K562 (cell line): ENCODE measurements around the gene OXNAD1. TPM values are rescaled to one million over a fixed set of nuclear protein-coding genes. Genes with fewer than 3 reads are reported as not detected.

ENCODE experiments used
- ELF4 ChIP-seq: fragments of 450-650 bp; formaldehyde crosslinking; IDR thresholded peaks from 2 replicates; pipeline ENCODE4 v1.4.0; 2022; ENCODE audit warnings: missing genetic modification characterization
- FOSL1 ChIP-seq: fragments of 200-800 bp; sonication (Bioruptor generic); conservative IDR thresholded peaks from 2 replicates; pipeline ENCODE4 v1.6.1; 2016; ENCODE audit warnings: missing genetic modification characterization, missing compliant biosample characterization
- GATA2 ChIP-seq: sonication (generic); formaldehyde crosslinking; IDR thresholded peaks from 2 replicates; pipeline ENCODE4 v1.4.0; 2020; ENCODE audit warnings: mild to moderate bottlenecking, missing genetic modification reagents
- POLR2AphosphoS5 ChIP-seq: IDR thresholded peaks from 2 replicates; pipeline ENCODE4 v1.6.1; 2011; ENCODE audit warnings: mild to moderate bottlenecking, low read depth, low read length, moderate library complexity; ENCODE audit not compliant: control insufficient read depth, insufficient read depth
- RNF2 ChIP-seq: sonication (generic); IDR thresholded peaks from 2 replicates; pipeline ENCODE4 v1.6.1; 2016
- SMAD1 ChIP-seq: fragments of 150-350 bp; IDR thresholded peaks from 2 replicates; pipeline ENCODE4 v1.6.1; 2014; ENCODE audit warnings: low read length, low read depth; ENCODE audit not compliant: partially characterized antibody
- SREBF1 ChIP-seq: fragments of 150-350 bp; IDR thresholded peaks from 2 replicates; pipeline ENCODE4 v1.6.1; 2014; ENCODE audit warnings: antibody characterized with exemption, low read depth, low read length, borderline replicate concordance
- ZBED1 ChIP-seq: IDR thresholded peaks from 2 replicates; pipeline ENCODE4 v1.6.1; 2014
- ZEB2 ChIP-seq: fragments of 450-650 bp; IDR thresholded peaks from 2 replicates; pipeline ENCODE4 v1.6.1; 2016
- polyA plus RNA-seq, 8 experiments: library from polyadenylated mRNA; depleted of rRNA in 4 of 8; stranded (reverse) in 5 of 8; unstranded in 3 of 8; fragments of >200 nt; fragmentation: Nextera tagmentation in 2 of 8; fragmentation: Illumina TruSeq in 1 of 8; extraction: Ambion mirVana in 2 of 8; extraction: Trizol in 1 of 8; gene quantifications; 2 replicates each; pipeline versions ENCODE4 v1.2.1 to v1.2.3, GENCODE V29; 2011 to 2014; ENCODE audit warnings: inconsistent platforms in 1 of 8, missing spikeins in 1 of 8
- total RNA-seq, 7 experiments: library from RNA; depleted of rRNA in 6 of 7; stranded (reverse); fragments of >200 nt in 6 of 7; fragmentation: Illumina TruSeq in 2 of 7; extraction: Trizol in 2 of 7; gene quantifications; 2 replicates each; pipeline versions ENCODE4 v1.2.1 to v1.2.3, GENCODE V29; 2011 to 2021; ENCODE audit warnings: low replicate concordance in 1 of 7
- TF ChIP-seq, protein P1 (sequence below): sonication (generic); formaldehyde crosslinking; IDR thresholded peaks from 2 replicates; pipeline ENCODE4 v1.8.0; 2022; ENCODE audit warnings: missing genetic modification reagents, mild to moderate bottlenecking, borderline replicate concordance
- TF ChIP-seq, protein P2 (sequence below): sonication (generic); formaldehyde crosslinking; IDR thresholded peaks from 2 replicates; pipeline ENCODE4 v1.8.0; 2022; ENCODE audit warnings: mild to moderate bottlenecking, low read depth, missing genetic modification reagents
- TF ChIP-seq, protein P3 (sequence below), 3 experiments: fragments of 200-800 bp in 1 of 3; fragments of 250-450 bp in 1 of 3; fragments of 450-650 bp in 1 of 3; sonication (Bioruptor Pico) in 1 of 3; sonication (Bioruptor generic) in 1 of 3; formaldehyde crosslinking in 1 of 3; IDR thresholded peaks; 2 replicates each; pipeline versions ENCODE4 v1.6.1 to v1.8.0; 2016 to 2022; ENCODE audit warnings: mild to moderate bottlenecking in 2 of 3, missing genetic modification characterization in 2 of 3, missing compliant biosample characterization in 1 of 3, moderate library complexity in 1 of 3
- TF ChIP-seq, protein P4 (sequence below): fragments of 450-650 bp; IDR thresholded peaks from 2 replicates; pipeline ENCODE4 v1.6.1; 2016; ENCODE audit warnings: antibody characterized with exemption
- TF ChIP-seq, protein P5 (sequence below): fragments of 450-650 bp; formaldehyde crosslinking; conservative IDR thresholded peaks from 2 replicates; pipeline ENCODE4 v1.4.0; 2022; ENCODE audit warnings: mild to moderate bottlenecking, missing genetic modification characterization

OXNAD1 gene
- total and polyA plus RNA-seq, 9 of the 15 experiments (the other 6 are each of a cell fraction or from before 2014, with no cell fraction given) = 12.8 to 44.4 (median 41.1) TPM

DNA sequence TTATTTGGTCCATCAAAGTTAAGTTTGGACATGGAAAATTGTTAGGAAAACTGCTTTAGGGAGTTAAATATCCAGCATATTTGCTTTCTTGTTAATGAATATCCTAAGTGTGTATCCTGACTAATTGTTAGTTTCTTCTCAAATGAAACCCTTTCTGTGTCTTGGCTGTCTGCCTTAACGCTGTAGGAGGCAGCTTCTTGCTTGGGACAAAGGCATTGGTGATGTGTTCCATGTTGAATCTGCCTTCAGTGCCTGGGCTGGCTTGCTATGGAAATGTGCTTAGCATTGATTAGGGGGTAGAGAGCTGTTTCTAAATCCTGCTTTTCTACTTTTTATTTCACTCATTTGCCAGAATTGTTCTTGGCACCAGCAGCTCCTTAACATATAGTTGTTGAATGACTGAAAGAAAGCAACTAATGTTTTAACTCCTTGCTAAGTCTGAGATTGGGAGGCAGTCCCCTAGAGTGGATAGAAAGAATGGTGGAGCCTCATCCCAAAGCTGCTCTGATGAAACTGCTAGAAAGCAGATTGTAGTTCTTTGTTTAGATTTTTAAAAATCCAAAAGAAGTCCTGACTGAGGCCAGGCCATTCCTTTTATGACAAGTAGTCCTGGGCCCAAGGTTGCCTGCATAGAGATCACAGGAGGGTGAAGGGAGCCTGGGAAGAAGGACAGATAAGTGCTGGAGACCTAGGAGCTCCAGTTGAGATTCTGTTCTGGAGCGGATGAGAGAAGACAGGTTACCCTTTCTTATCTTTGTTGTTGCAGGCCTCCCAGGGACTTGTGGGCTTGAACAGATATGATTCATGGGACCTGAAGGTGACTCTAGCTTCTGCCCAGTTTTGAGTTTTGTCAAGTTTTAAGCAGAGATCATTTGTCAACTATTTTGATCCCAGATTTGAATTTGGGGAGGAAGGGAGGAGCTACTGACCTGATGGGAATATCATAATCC is 39.3 kb downstream of the OXNAD1 start (continued):
- TF ChIP-seq, protein P1, sequence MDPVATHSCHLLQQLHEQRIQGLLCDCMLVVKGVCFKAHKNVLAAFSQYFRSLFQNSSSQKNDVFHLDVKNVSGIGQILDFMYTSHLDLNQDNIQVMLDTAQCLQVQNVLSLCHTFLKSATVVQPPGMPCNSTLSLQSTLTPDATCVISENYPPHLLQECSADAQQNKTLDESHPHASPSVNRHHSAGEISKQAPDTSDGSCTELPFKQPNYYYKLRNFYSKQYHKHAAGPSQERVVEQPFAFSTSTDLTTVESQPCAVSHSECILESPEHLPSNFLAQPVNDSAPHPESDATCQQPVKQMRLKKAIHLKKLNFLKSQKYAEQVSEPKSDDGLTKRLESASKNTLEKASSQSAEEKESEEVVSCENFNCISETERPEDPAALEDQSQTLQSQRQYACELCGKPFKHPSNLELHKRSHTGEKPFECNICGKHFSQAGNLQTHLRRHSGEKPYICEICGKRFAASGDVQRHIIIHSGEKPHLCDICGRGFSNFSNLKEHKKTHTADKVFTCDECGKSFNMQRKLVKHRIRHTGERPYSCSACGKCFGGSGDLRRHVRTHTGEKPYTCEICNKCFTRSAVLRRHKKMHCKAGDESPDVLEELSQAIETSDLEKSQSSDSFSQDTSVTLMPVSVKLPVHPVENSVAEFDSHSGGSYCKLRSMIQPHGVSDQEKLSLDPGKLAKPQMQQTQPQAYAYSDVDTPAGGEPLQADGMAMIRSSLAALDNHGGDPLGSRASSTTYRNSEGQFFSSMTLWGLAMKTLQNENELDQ (CRISPR knock-in tag) = no peak
- TF ChIP-seq POLR2AphosphoS5 (peak; percentile 99), ELF4 (CRISPR knock-in tag) (no peak), SMAD1 (peak; percentile 63), ZBED1 (peak; percentile 73; the same call in 1 of the 2 replicates), FOSL1 (peak; percentile 94), ZEB2 (peak; percentile 95), SREBF1 (no peak), GATA2 (CRISPR knock-in tag) (peak; percentile 92), RNF2 (peak; percentile 74; the same call in 1 of the 2 replicates)
- TF ChIP-seq, protein P2, sequence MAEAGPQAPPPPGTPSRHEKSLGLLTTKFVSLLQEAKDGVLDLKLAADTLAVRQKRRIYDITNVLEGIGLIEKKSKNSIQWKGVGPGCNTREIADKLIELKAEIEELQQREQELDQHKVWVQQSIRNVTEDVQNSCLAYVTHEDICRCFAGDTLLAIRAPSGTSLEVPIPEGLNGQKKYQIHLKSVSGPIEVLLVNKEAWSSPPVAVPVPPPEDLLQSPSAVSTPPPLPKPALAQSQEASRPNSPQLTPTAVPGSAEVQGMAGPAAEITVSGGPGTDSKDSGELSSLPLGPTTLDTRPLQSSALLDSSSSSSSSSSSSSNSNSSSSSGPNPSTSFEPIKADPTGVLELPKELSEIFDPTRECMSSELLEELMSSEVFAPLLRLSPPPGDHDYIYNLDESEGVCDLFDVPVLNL = no peak
- TF ChIP-seq, protein P3, sequence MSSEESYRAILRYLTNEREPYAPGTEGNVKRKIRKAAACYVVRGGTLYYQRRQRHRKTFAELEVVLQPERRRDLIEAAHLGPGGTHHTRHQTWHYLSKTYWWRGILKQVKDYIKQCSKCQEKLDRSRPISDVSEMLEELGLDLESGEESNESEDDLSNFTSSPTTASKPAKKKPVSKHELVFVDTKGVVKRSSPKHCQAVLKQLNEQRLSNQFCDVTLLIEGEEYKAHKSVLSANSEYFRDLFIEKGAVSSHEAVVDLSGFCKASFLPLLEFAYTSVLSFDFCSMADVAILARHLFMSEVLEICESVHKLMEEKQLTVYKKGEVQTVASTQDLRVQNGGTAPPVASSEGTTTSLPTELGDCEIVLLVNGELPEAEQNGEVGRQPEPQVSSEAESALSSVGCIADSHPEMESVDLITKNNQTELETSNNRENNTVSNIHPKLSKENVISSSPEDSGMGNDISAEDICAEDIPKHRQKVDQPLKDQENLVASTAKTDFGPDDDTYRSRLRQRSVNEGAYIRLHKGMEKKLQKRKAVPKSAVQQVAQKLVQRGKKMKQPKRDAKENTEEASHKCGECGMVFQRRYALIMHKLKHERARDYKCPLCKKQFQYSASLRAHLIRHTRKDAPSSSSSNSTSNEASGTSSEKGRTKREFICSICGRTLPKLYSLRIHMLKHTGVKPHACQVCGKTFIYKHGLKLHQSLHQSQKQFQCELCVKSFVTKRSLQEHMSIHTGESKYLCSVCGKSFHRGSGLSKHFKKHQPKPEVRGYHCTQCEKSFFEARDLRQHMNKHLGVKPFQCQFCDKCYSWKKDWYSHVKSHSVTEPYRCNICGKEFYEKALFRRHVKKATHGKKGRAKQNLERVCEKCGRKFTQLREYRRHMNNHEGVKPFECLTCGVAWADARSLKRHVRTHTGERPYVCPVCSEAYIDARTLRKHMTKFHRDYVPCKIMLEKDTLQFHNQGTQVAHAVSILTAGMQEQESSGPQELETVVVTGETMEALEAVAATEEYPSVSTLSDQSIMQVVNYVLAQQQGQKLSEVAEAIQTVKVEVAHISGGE (CRISPR knock-in tag; IDR thresholded peaks at IDR 0.05) = 0 out of 6 replicates have a peak, but pooled peaks of 1 of the 3 experiments have one; percentile 29
- TF ChIP-seq, protein P4, sequence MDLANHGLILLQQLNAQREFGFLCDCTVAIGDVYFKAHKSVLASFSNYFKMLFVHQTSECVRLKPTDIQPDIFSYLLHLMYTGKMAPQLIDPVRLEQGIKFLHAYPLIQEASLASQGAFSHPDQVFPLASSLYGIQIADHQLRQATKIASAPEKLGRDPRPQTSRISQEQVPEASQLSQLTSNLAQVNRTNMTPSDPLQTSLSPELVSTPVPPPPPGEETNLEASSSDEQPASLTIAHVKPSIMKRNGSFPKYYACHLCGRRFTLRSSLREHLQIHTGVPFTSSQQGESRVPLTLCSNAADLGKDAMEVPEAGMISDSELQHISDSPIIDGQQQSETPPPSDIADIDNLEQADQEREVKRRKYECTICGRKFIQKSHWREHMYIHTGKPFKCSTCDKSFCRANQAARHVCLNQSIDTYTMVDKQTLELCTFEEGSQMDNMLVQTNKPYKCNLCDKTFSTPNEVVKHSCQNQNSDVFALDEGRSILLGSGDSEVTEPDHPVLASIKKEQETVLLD = 0 out of 2 replicates have a peak, but pooled peaks have one; percentile 36
- TF ChIP-seq, protein P5, sequence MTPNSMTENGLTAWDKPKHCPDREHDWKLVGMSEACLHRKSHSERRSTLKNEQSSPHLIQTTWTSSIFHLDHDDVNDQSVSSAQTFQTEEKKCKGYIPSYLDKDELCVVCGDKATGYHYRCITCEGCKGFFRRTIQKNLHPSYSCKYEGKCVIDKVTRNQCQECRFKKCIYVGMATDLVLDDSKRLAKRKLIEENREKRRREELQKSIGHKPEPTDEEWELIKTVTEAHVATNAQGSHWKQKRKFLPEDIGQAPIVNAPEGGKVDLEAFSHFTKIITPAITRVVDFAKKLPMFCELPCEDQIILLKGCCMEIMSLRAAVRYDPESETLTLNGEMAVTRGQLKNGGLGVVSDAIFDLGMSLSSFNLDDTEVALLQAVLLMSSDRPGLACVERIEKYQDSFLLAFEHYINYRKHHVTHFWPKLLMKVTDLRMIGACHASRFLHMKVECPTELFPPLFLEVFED (CRISPR knock-in tag) = no peak
